Measurements from ENCODE around the gene CASTOR1.

CASTOR1 gene

GRCh38 chr22:30297276-30297990, 8.1 kb upstream of the CASTOR1 start:
- no peak for DNase-seq

- DNase-seq: no peak
Observed at GRCh38 chr22:30296833-30297232, 7.5 kb upstream of the CASTOR1 start.

GRCh38 chr22:30296324-30296723, 7.0 kb upstream of the CASTOR1 start:
- no peak for DNase-seq

DNA sequence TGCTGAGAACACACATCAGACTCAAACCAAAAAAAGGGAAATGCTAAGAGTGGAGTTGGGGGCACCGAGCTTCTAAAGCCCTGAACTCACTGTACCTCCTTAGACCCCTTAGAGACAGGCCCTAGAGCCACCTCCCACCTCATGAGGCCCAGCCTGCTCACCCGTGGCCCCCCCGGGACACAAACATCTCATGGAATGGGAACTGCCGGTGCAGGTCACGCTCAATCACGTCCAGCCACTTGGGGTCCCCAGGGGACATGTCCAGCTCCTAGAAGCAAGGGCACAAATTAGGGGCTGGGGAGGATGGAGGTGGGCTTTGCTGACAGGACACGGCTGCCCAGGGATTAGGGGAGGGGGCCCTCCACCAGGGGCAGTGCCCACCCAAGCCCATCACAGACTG, 6.3 kb upstream of the CASTOR1 start:
- DNase-seq: no peak

GRCh38 chr22:30294830-30295229, 5.5 kb upstream of the CASTOR1 start:
- DNase-seq: no peak

DNA sequence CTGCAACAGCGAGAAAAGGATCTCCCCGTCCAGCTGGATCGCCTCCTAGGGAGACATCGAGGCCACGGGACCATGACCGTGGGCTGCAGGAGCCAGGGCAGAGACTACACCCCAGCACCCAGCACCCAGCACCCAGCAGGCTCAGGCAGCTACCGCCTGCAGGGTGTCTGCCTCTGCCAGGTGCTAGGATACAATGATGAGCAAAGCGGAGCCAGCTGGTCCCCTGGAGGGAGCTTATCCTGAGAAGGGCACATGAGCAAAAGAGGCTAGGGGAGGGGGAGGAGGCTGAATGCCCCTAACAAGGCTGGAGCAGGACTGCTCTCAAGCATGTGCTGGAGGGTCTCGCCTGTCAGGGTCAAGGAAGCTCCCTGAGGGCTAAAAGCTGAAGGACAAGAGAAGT, 4.8 kb upstream of the CASTOR1 start:
- DNase-seq: no peak

DNA sequence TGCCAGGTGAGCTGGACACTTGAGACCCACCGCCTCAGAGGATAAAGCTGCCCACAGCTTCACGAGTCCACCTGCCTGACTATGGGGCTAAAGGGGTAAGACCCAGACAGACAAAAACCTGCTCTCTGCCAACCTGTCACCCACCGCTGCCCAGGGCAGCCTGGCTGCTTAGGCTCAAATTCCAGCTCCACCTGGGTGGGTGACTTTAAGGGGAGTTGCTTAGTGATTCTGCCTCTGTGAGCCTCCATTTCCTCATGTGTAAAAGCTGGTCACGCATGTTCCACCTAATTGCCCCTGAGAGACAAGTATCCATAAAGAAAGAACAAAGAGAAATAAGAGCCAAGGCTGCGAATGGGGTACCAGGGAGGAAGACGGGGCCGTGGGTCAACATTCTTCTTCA, 3.7 kb upstream of the CASTOR1 start:
- no peak for DNase-seq

DNA sequence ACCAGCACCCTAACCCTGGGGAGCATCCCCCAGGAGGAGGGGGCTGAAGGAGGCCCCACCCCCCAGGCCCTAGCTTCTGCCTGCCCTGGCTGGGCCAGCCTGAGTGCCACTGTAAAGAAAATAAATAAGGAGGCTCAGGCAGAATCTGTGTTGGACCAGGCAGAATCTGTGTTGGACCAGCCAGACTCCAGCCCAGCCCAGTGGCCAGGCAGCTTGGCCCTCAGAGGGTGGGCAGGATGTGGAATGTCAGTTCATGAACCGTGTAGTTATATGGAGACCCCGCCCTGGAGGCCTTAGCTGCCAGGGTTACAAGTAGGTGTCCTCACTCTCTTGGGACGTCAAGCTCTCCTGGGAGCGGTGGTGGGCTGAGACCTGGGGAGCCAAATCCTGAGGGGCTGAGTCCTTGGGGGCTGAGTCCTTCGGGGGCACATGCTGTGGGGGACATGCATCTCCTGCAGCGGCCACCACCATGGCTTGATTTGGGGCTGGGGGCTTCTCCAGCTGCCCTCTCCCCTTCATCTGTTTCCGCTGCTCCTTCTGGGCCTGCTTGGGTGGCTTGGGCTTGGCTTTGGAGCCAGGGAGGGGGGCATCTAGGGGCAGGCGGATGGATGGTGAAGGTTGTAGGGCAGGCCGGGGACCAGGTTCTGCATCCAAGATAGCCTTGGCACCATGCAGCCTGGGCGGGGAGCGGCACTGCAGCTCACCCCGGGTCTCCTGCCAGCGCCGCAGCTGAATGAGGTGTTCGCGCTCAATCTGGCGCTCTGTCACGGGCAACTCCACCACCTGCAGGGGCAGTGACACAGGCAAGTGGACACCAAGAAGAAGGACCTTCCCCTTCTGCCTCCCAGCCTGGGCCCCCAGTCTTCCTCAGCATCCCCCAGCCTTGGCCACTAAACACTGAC, 3.0 kb upstream of the CASTOR1 start:
- DNase-seq: no peak

DNA sequence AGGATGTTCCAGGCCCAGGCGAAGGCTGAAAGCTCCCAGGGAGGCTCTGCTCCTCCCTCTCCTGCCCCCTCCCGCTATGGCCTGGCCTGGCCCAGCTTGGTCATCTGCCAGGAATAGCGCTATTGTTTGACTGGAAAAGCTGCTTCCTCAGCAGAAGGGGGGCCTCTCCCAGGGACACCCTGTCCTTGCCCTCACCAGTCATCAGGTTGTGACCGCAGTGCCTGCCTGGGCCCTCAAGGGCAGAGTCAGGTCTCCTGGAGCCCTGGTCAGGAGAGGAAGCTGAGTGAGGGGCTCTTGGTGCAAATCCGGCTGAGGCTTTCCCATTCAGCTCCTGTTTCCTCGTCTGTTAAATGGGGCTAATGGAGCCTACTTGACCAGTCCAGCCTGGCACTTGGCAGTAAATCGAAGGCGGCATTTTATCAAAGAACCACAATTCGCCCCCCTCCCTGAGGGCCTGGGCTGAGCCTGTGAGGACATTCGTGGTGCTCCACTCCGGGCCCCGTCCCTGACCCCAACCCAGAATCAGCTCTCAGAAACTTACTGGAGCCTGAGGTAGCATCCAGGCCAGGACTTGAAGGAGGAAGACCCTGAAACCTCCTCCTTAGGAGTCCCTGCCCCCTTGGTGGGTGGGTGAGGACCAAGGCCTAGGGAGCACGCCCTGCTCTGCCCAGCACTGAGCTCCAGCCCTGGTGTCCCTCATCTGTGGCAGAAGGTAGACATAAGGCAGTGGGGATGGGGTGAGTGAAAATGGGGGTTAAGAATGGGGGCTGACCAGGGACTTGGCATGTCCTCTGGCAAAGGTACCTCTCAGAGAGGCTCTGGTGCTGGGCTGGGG, 2.0 kb upstream of the CASTOR1 start:
- DNase-seq: no peak

DNA sequence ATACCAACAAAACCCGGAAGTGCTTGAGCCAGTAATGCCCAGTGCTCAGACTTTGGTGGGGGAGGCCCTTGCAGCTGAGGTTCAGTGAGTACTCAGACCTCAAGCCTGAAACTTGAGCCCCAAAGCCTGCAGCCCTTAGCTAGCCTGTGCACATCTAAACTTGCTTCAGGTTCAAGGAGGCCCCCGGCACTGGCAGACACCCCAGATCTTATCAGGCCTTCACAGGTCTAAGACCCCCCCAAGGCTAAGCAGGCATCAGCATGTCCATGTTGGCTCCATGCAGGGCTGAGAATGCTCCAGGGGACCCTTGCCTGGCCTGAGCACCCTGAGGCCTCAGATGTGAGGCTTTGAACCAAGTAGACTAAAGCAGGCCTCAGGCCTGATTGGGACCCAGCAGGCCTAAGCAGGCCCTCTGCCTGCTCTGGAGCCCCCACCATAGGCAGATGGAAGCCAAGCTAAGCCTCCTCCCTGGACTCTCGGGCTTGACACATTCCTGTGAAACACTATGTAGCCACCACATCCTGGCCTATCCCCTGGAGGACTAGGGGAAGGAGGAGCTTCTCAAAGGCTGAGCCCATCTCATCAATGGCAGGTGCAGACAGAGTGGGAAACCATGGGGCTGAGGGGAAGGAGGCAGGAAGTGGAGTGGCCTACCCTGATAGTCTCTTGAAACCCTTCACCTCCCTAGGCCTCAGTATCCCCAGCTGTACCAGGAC, 1.2 kb upstream of the CASTOR1 start:
- no peak for DNase-seq

DNA sequence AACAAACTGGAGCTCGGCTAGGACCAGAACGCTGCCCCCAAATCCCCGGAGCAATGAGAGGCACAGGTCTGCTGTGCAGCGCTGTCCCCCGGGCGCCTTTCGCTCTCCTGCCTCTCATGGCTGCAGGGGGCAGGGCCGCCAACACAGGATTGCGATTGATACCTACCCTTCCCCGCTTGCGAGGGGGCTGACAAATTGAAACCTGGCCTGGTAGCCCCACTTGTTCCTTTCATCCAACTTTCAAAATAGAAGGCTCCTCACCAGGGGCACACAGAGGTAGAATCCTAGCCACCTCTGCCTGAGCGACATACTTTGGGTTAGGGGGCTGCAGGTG, 642 bp upstream of the CASTOR1 start:
- no peak for DNase-seq

DNA sequence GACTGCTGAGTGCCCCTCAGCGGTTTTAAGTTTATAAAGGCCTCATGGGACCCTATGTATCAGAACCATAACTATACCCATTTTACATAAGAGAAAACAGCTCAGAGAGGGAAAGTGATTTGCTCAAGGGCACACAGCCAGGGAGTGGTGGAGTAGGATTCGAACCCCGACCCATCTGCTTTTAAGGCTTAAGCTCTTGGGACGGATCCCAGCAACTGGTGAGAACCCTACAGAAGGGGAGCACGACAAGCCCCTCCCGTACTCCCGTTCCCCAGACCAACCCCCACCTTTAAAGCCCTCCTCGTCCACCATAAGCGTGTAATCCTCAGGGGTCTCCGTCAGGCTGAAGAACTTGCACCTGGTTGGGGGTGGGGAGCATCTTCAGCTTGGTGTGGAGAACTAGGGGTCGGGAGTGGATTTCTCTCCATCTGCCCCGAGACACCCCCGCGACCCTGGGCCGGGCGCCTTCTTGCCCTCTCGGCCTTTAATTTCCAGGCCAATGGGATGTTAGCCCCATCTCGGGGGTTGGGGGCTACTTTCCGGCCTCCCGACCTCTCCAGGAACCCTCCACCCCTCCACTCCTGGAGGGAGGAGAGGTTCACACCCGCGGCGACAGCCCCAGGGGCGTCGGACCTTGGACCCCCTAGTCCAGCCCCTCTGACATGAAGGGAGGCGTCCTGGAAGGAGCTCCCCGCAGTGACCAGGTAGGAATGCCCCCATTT, 725 bp downstream of the CASTOR1 start:
- no peak for DNase-seq

DNA sequence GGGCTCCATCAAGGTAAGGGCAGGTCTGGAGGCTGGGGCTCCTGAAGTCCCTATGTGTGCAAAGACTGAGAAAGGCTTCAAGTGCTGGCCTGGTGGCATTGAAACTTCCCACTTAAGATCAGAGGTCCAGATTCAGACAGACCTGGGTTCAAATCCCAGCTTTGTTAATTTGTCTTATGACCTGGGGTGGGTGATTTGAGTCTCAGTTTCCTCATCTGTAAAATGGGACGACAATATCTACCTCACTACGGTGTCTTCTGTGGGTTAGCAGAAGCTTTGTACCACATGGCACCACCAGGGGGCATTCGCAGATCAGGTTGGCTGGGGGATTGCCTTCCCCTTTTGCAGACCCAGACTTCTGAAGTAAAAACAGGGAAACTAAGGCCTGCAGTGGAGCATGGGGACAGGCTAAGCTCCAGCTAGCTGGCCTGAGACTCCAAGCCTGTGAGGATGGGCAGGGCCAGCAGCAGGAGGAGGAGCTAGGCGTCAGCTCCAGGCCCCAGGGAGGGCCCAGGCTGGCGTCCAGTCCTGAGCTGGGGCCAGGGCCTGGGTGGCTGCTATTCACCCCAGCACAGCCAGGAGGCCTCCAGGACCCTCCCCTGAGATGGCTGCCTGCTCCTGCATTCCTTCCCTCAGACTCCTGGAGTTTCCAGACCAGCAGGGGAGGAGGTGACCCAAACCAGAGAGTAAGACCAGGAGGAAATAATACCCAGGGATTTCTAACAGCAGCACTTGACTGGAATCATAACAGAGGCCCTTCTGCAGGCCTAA, 1.5 kb downstream of the CASTOR1 start:
- peak; percentile 85 for DNase-seq

- peak; percentile 93 for DNase-seq
Observed at GRCh38 chr22:30286813-30287647, 2.3 kb downstream of the CASTOR1 start.

GRCh38 chr22:30286331-30286730, 3.0 kb downstream of the CASTOR1 start:
- DNase-seq: no peak

DNA sequence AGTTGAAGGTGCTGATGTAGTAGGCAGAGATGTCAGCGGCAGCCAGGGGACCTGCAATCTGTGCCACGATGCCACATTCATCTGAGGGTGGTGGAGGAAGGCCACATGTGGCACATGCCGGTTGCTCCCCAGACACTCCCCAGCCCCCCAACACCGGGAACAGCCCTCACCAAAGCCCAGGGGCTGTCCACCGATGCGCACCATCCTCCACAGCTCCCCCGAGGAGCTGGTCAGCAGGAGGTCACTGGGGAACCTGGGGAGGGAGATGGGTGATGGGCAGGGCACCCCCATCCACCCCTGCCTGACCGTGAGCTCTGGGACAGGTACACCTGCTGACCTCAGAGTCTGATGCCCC, 3.5 kb downstream of the CASTOR1 start:
- no peak for DNase-seq

DNA sequence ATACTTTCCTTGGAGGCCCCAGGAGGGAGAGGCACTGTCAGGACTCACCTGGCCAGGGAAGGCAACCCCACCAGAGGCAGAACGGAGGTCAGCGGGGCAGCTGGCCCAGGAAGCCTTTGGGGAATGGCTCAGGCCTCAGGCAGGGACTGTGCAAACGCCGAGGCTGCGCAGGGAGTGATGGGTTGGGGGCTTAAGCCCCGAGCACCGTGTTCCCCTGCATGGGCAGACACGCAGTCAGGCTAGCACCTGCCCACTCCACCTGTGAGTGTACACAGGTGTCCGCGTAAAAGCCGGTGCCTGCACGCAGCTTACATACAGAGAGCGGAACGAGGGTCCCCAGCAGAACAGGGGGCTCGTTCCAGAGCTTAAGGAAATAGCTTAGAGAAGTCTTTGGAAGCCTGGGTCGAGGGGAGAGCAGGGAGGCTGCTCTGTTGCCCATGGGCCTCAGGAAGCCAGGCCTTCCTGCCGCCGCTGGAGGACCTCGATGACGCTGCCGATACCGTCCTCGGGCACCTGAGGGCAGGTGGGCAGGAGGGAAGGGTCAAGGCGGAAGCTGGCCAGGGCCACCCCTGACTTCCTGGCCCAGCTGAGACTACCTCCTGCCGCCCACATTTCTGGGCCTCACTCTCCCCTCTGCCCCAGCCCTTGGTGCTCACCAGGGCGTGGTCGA, 4.0 kb downstream of the CASTOR1 start:
- DNase-seq: no peak

DNA sequence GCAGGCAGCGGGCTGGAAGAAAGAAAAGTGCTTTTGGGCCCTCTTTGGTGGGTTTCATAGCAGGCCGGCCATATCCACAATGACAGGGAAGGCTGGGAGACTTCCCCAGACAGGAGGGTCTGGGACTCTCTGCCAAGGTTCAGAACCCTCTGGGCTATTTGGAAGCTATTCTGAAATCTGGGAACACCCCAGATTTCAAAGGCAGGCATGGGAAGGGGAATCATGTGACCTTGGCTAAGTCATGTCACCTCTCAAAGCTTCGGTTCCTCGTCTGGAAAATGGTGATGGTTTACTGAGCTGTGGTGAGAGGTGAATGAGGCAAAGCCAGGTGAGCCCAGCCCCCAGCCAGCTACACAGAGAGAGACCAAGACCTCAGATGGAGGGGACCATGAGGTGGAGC, 4.6 kb downstream of the CASTOR1 start:
- no peak for DNase-seq

GRCh38 chr22:30284172-30284571, 5.1 kb downstream of the CASTOR1 start:
- DNase-seq: no peak

DNA sequence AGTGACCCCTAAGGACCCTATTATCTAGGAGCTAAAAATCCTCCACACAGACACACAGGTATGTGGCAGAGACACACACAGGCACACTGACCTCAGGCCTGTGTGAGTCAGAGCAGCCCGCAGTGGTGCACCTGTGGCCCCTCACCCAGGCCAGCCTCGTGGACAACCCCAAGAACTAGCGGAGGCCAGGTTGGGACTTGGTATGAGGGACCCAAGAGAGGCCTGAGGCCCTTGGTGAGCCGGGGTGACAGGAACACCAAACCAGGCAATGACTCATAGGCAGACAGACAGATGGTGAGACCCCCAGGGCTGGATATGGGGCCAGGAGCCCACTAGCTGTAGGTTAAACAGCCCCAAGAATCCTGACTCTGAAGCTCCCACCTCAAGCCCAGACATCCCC, 6.0 kb downstream of the CASTOR1 start:
- no peak for DNase-seq
